Upper lobe of left lung (tissue), 4 donors: ENCODE data around the gene NBAS.

Source experiments
- CTCF ChIP-seq, 6 experiments: fragments of 450-650 bp in 4 of 6; fragments of 200-600 bp in 2 of 6; sonication (generic) in 2 of 6; IDR thresholded peaks; one replicate each; pipeline ENCODE4 v1.5.1; 2016 to 2019; ENCODE audit warnings: antibody characterized with exemption in 6 of 6
- EP300 ChIP-seq, 4 donors: sonication (generic); formaldehyde crosslinking; IDR thresholded peaks; one replicate each; pipeline ENCODE4 v1.5.1; 2017; ENCODE audit warnings: antibody characterized with exemption in 4 of 4, control low read depth in 2 of 4
- POLR2A ChIP-seq, 4 donors: fragments of 450-650 bp; IDR thresholded peaks; one replicate each; pipeline ENCODE4 v1.5.1; 2016 to 2017; ENCODE audit warnings: antibody characterized with exemption in 4 of 4, mild to moderate bottlenecking in 2 of 4

- TF ChIP-seq CTCF (IDR thresholded peaks at IDR 0.05) (no peak), POLR2A (IDR thresholded peaks at IDR 0.05) (no peak), EP300 (IDR thresholded peaks at IDR 0.05) (no peak)
Observed at GRCh38 chr2:15378148-15378908, 182.8 kb downstream of the NBAS start.
